ENCODE data around the gene ZNF225.

GRCh38 chr19:44182145-44182544, 68.9 kb downstream of the ZNF225 start:
- TF ChIP-seq CTCF (IDR thresholded peaks at IDR 0.05 in 2 of 3, conservative IDR thresholded peaks at IDR 0.05 in 1 of 3; ENCODE audit: insufficient read depth in 2 of 3, low read depth in 1 of 3, low read length in 3 of 3) (no peak), EZH2 (IDR thresholded peaks at IDR 0.05; ENCODE audit: borderline replicate concordance, low read depth, low read length) (no peak), E2F1 (CRISPR knock-in tag; IDR thresholded peaks at IDR 0.05) (no peak), ELF4 (CRISPR knock-in tag; IDR thresholded peaks at IDR 0.05) (no peak), MAX (CRISPR knock-in tag; IDR thresholded peaks at IDR 0.05) (no peak), SNAPC5 (CRISPR knock-in tag; IDR thresholded peaks at IDR 0.05) (no peak), ZNF124 (CRISPR knock-in tag; IDR thresholded peaks at IDR 0.05) (no peak), EP300 (IDR thresholded peaks at IDR 0.05; ENCODE audit: low read length) (no peak), KDM1A (IDR thresholded peaks at IDR 0.05) (no peak), RNF2 (IDR thresholded peaks at IDR 0.05) (no peak)

Data from K562 (cell line).